K562 (cell line): Measurements from ENCODE around the gene MYLK4. TPM values are rescaled to one million over a fixed set of nuclear protein-coding genes. Genes with fewer than 3 reads are reported as not detected.

Experiments
- ATAC-seq: fragments of 200-7000 bp; cut with Tn5 transposase; 3 replicates; pipeline ENCODE4 v1.9.1; 2020; ENCODE audit warnings: moderate library complexity
- BruUV-seq: library from RNA; stranded (reverse); fragments of 400-500 nt; replicated peaks from 2 replicates; lab custom pipeline; 2021; lab: Mats Ljungman, UMichigan
- CTCF ChIA-PET: fragments of 300-600 bp; formaldehyde crosslinking; extraction: SDS; loops from one replicate; lab custom pipeline; 2021; ENCODE audit warnings: low intra/inter-chr PET ratio; lab: Yijun Ruan, JAX
- POLR2A ChIA-PET: fragments of 300-600, 350-650 bp; sonication (Branson Sonifier 250); formaldehyde crosslinking; extraction: SDS; loops from one replicate; lab custom pipeline; 2021; ENCODE audit warnings: antibody characterized with exemption, inconsistent platforms; lab: Yijun Ruan, JAX
- DNase-seq, 4 experiments: peaks; one replicate each; pipeline versions ENCODE4 v3.0.0 to v3.0.0-alpha.2; 2011 to 2018; ENCODE audit warnings: low spot score in 3 of 4, mixed read lengths in 3 of 4; ENCODE audit errors: extremely low read depth in 1 of 4
- FAIRE-seq: peaks from 2 replicates; lab custom pipeline; 2011; peaks lifted over from hg19 to GRCh38; lab: Jason Lieb, UNC
- H2AFZ ChIP-seq: 2 replicates; pipeline ENCODE4 v1.6.0; 2011; ENCODE audit warnings: low read depth, low read length, control low read depth, inconsistent platforms
- H3K27ac ChIP-seq: fragments of 200-600 bp; 3 replicates; pipeline ENCODE4 v1.8.0; 2011; ENCODE audit warnings: low read depth, mild to moderate bottlenecking, control low read depth, inconsistent platforms, low read length, moderate library complexity, mixed read lengths; ENCODE audit errors: extremely low read depth
- H3K27me3 ChIP-seq, 2 experiments: fragments of 300-600 bp in 1 of 2; 2 replicates in 1 of 2; 3 replicates in 1 of 2; pipeline versions ENCODE4 v1.6.0 to v1.8.0; 2011; ENCODE audit warnings: inconsistent platforms in 2 of 2, low read length in 2 of 2, mild to moderate bottlenecking in 1 of 2, mixed read lengths in 1 of 2, moderate library complexity in 1 of 2; ENCODE audit not compliant: control insufficient read depth in 2 of 2, insufficient read depth in 2 of 2
- H3K36me3 ChIP-seq: fragments of 300-600 bp; 3 replicates; pipeline ENCODE4 v1.8.0; 2011; ENCODE audit warnings: mild to moderate bottlenecking, low read length, inconsistent platforms; ENCODE audit not compliant: control insufficient read depth, insufficient read depth
- H3K4me1 ChIP-seq, 2 experiments: fragments of 200-600 bp in 1 of 2; replicated peaks in 1 of 2; 2 replicates in 1 of 2; 3 replicates in 1 of 2; pipeline versions ENCODE4 v1.5.1 to v1.8.0; 2011; ENCODE audit warnings: inconsistent platforms in 2 of 2, low read length in 2 of 2, mild to moderate bottlenecking in 1 of 2, mixed read lengths in 1 of 2, moderate library complexity in 1 of 2; ENCODE audit not compliant: control insufficient read depth in 2 of 2, insufficient read depth in 2 of 2
- H3K4me2 ChIP-seq: 2 replicates; pipeline ENCODE4 v1.6.1; 2011; ENCODE audit warnings: low read length, control low read depth, inconsistent platforms, mixed read lengths; ENCODE audit not compliant: insufficient read depth
- H3K4me3 ChIP-seq: fragments of 200-600 bp; sonication (generic), shearing (Covaris generic); 2 replicates; pipeline ENCODE4 v1.5.1; 2016; ENCODE audit warnings: control low read depth, inconsistent platforms
- H3K79me2 ChIP-seq: fragments of 200-600 bp; 3 replicates; pipeline ENCODE4 v1.8.0; 2011; ENCODE audit warnings: low read length, inconsistent platforms; ENCODE audit not compliant: control insufficient read depth, insufficient read depth
- H3K9ac ChIP-seq, 2 experiments: 2 replicates each; pipeline versions ENCODE4 v1.6.0 to v1.6.1; 2011; ENCODE audit warnings: low read depth in 2 of 2, low read length in 2 of 2, control low read depth in 1 of 2, inconsistent platforms in 1 of 2, mild to moderate bottlenecking in 1 of 2, mixed read lengths in 1 of 2; ENCODE audit not compliant: insufficient read depth in 1 of 2
- H3K9me1 ChIP-seq: one replicate; pipeline ENCODE4 v1.6.0; 2011; ENCODE audit warnings: inconsistent platforms, mild to moderate bottlenecking, low read length, moderate library complexity; ENCODE audit not compliant: control insufficient read depth, insufficient read depth
- H3K9me3 ChIP-seq: replicated peaks from 2 replicates; pipeline ENCODE4 v1.5.1; 2011; ENCODE audit warnings: low read depth, low read length, inconsistent platforms; ENCODE audit not compliant: control insufficient read depth, insufficient read depth
- H4K20me1 ChIP-seq: replicated peaks from 2 replicates; pipeline ENCODE4 v1.6.1; 2011; ENCODE audit warnings: low read length, inconsistent platforms, mixed read lengths; ENCODE audit not compliant: control insufficient read depth, insufficient read depth
- DPF2 ChIP-seq: fragments of 450-650 bp; IDR thresholded peaks from 2 replicates; pipeline ENCODE4 v1.6.1; 2016
- NUFIP1 ChIP-seq: fragments of 450-650 bp; IDR thresholded peaks from 2 replicates; pipeline ENCODE4 v1.6.1; 2018; ENCODE audit not compliant: partially characterized antibody
- PHF8 ChIP-seq: fragments of 200-600 bp; sonication (generic); IDR thresholded peaks from 2 replicates; pipeline ENCODE4 v1.6.1; 2012; ENCODE audit warnings: mixed run types, mild to moderate bottlenecking, inconsistent platforms, low read length, moderate library complexity, borderline replicate concordance
- TRIM25 ChIP-seq: fragments of 450-650 bp; IDR thresholded peaks from 2 replicates; pipeline ENCODE4 v1.7.0; 2016; ENCODE audit warnings: borderline replicate concordance
- WGBS: fragments of 100-300 bp; shearing (Covaris generic); methylation state at CpG from one replicate; pipeline ENCODE4 v1.1.6; 2016; ENCODE audit warnings: low coverage, mixed read lengths; ENCODE audit not compliant: insufficient coverage; ENCODE audit errors: missing lambda C conversion rate; 5-methylcytosine and 5-hydroxymethylcytosine counted together
- in situ Hi-C: fragments of 300-500 bp; cut with MboI; formaldehyde crosslinking; loops from 4 replicates; pipeline ENCODE4 v1.15.0; 2018; ENCODE audit warnings: inconsistent platforms, mixed read lengths
- intact Hi-C: fragments of 100-400 bp; cut with micrococcal nuclease; formaldehyde crosslinking; loops from 2 replicates; pipeline ENCODE4 v1.14.2; 2022
- polyA plus RNA-seq, 8 experiments: library from polyadenylated mRNA; depleted of rRNA in 4 of 8; stranded (reverse) in 5 of 8; unstranded in 3 of 8; fragments of >200 nt; fragmentation: Nextera tagmentation in 2 of 8; fragmentation: Illumina TruSeq in 1 of 8; extraction: Ambion mirVana in 2 of 8; extraction: Trizol in 1 of 8; gene quantifications; 2 replicates each; pipeline versions ENCODE4 v1.2.1 to v1.2.3, GENCODE V29; 2011 to 2014; ENCODE audit warnings: inconsistent platforms in 1 of 8, missing spikeins in 1 of 8
- total RNA-seq, 7 experiments: library from RNA; depleted of rRNA in 6 of 7; stranded (reverse); fragments of >200 nt in 6 of 7; fragmentation: Illumina TruSeq in 2 of 7; extraction: Trizol in 2 of 7; gene quantifications; 2 replicates each; pipeline versions ENCODE4 v1.2.1 to v1.2.3, GENCODE V29; 2011 to 2021; ENCODE audit warnings: low replicate concordance in 1 of 7

Gene MYLK4
- total and polyA plus RNA-seq, 9 of the 15 experiments (the other 6 are each of a cell fraction or from before 2014, with no cell fraction given), result 0.01 to 0.15 (median 0.06) TPM

GRCh38 chr6:2708456-2708855 is 42.3 kb downstream of the MYLK4 start:
- CTCF ChIA-PET, result no interaction called here

More at GRCh38 chr6:2708456-2708855, 42.3 kb downstream of the MYLK4 start:
- Histone ChIP-seq H3K9me3 (peaks cover 14% of the 10 kb centered on the region), H3K79me2 (no peaks in the 10 kb centered on the region), H3K36me3 (no peaks in the 10 kb centered on the region), H3K27me3 (peaks cover 11 to 20% of the 10 kb centered on the region in 2 experiments; a peak in 3 of 5 replicates), H3K9me1 (no peaks in the 10 kb centered on the region), H3K27ac (no peak overlapping the region), H3K4me3 (no peak overlapping the region), H2AFZ (no peak overlapping the region), H4K20me1 (no peaks in the 10 kb centered on the region), H3K4me1 (no peaks in the 10 kb centered on the region), H3K9ac (no peak overlapping the region), H3K4me2 (no peak overlapping the region)
- FAIRE-seq (no peak), DNase-seq (no peak), ATAC-seq (no peak)
- in situ Hi-C loops, result no loop called here
- intact Hi-C loops, result no loop called here
- POLR2A ChIA-PET, result no interaction called here
- WGBS, result 6% methylated on average over 5 of the region's 5 CpGs
- TF ChIP-seq TRIM25 (no peak), PHF8 (no peak), DPF2 (no peak), NUFIP1 (no peak)
- BruUV-seq, result no TSS peak
